Progenitor cell of endocrine pancreas (in vitro differentiated cells): ENCODE measurements around the gene RARB. TPM values are rescaled to one million over a fixed set of nuclear protein-coding genes. Genes with fewer than 3 reads are reported as not detected.
A peak's percentile ranks its signal among the peaks of the same experiment; 100 is the strongest.

ENCODE experiments used
- DNase-seq: peaks from one replicate; pipeline ENCODE4 v3.0.0; 2021; ENCODE audit warnings: low spot score; ENCODE audit not compliant: unreplicated experiment
- H3K27ac Mint-ChIP-seq: 2 replicates; pipeline ENCODE4 v1.8.0; 2021; ENCODE audit warnings: mild to moderate bottlenecking, moderate library complexity, mixed read lengths
- H3K27me3 Mint-ChIP-seq: 2 replicates; pipeline ENCODE4 v1.8.0; 2021; ENCODE audit warnings: mixed read lengths
- H3K36me3 Mint-ChIP-seq: 2 replicates; pipeline ENCODE4 v1.8.0; 2022; ENCODE audit warnings: mixed read lengths; ENCODE audit not compliant: insufficient read depth
- H3K4me1 Mint-ChIP-seq: 2 replicates; pipeline ENCODE4 v1.8.0; 2021; ENCODE audit warnings: low read depth, mixed read lengths
- H3K4me3 Mint-ChIP-seq: 2 replicates; pipeline ENCODE4 v1.8.0; 2021; ENCODE audit warnings: low read depth, mild to moderate bottlenecking, moderate library complexity, mixed read lengths
- H3K9me3 Mint-ChIP-seq: 2 replicates; pipeline ENCODE4 v1.8.0; 2021; ENCODE audit warnings: low read depth, mixed read lengths
- CTCF ChIP-seq: fragments of 200-600 bp; sonication (generic); IDR thresholded peaks from one replicate; pipeline ENCODE4 v1.5.0; 2021; ENCODE audit warnings: antibody characterized with exemption, mild to moderate bottlenecking; ENCODE audit not compliant: unreplicated experiment
- total RNA-seq: library from RNA; stranded (reverse); gene quantifications from 2 replicates; pipeline ENCODE4 v1.2.1, GENCODE V29; 2021

RARB gene
- total RNA-seq, 1 donor from 2014 or later: 30.0 TPM

- Mint-ChIP-seq H3K27ac (no peak overlapping the region), H3K27me3 (no peaks in the 10 kb centered on the region), H3K36me3 (peaks cover 50% of the 10 kb centered on the region), H3K4me3 (no peak overlapping the region), H3K4me1 (no peaks in the 10 kb centered on the region), H3K9me3 (no peaks in the 10 kb centered on the region)
- no peak for DNase-seq
- TF ChIP-seq CTCF: no peak
These were observed 193.0 kb downstream of the RARB start for GRCh38 chr3:25621087-25621486.

DNA sequence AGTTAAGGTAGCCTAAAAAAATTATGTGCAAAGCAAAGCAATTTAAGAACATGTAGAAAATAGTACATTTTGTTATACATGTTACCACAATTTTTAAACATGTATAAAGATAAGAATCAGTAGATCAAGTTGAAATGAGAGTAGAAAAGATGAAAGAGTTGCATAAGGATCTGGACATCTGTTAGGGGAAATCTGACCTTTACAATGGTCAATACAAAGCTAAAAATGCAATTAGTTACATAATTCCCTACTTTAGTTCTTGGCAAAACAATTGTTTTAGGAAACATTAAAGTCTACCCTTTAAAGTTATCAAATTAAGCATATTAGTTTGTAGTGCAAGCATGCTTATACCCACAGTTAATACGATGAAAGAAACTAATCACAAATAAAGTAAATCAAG, 203.9 kb downstream of the RARB start:
- DNase-seq: no peak
- no peak for TF ChIP-seq CTCF
- no peaks in the 10 kb centered on the region for H3K9me3 Mint-ChIP-seq
- H3K4me3 Mint-ChIP-seq: no peak overlapping the region
- H3K27me3 Mint-ChIP-seq: no peaks in the 10 kb centered on the region
- peaks cover 25% of the 10 kb centered on the region for H3K36me3 Mint-ChIP-seq
- H3K27ac Mint-ChIP-seq: peak overlapping the region; percentile 64
- H3K4me1 Mint-ChIP-seq: peaks cover 19% of the 10 kb centered on the region

DNA sequence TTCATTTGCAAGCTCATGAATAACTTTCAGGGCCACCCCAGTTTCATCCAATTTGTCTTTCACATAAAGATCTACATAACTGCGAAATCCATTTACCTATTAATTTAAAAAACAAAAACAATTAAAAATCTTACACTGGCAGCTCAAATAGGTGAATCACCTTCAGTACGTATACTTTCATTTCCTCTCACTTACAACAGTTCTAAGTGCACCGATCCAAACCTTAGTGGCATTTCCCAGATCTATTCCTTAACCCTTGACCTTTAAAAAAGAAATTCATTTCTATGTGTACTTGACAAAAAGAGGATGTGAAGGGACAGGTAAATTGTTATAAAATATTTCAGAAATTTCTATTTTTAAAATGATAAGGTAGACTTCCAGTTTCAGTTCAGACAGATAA, 205.9 kb downstream of the RARB start:
- H3K4me3 Mint-ChIP-seq: no peak overlapping the region
- DNase-seq: no peak
- peaks cover 21% of the 10 kb centered on the region for H3K4me1 Mint-ChIP-seq
- no peak overlapping the region for H3K27ac Mint-ChIP-seq
- no peak for TF ChIP-seq CTCF
- no peaks in the 10 kb centered on the region for H3K9me3 Mint-ChIP-seq
- H3K27me3 Mint-ChIP-seq: no peaks in the 10 kb centered on the region
- peaks cover 22% of the 10 kb centered on the region for H3K36me3 Mint-ChIP-seq

- H3K27ac Mint-ChIP-seq: no peak overlapping the region
- H3K9me3 Mint-ChIP-seq: no peaks in the 10 kb centered on the region
- H3K4me3 Mint-ChIP-seq: no peak overlapping the region
These were observed 207.0 kb downstream of the RARB start for GRCh38 chr3:25635038-25635437.

More at GRCh38 chr3:25635038-25635437, 207.0 kb downstream of the RARB start:
- Mint-ChIP-seq H3K36me3 (peaks cover 18% of the 10 kb centered on the region), H3K27me3 (no peaks in the 10 kb centered on the region), H3K4me1 (peaks cover 21% of the 10 kb centered on the region)
- TF ChIP-seq CTCF: no peak
- no peak for DNase-seq

Other genes starting within 250 kb of the RARB start
- 195 and 200 TPM in 2 replicates for gene TOP2B, start 236.6 kb downstream of the RARB start, total RNA-seq